ENCODE data around the gene SLC43A1.

SLC43A1 gene

DNA sequence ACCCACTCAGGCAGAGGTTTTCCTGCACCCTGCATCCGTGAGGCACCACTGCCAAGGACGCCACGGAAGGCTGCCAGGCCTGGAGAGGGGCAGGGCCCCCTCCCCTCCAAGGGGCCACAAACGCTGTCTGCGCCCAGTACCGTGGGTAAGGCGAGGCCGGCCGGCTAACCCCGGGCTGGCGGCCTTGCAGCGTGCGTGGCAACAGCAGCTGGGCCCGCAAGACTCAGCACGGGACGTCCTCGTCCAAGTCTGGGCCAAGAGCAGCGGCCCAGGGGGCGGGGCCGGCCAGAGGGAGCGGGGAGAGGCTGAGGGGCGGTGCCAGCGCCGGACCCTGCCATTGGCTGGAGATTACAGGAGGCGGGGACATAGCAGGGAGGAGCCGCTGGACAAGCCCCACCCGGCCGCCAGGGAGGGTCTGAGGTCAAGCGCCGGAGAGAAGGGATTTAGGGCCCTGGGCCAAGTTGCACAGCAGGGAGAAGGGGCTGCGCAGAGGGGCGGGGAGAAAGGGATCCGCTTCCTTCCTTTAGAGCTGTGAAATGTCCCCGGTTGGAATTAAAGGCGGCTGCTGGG lies 16.0 kb downstream of the SLC43A1 start:
- no peak overlapping the region for H3K9ac ChIP-seq
- no peaks in the 10 kb centered on the region for H3K36me3 ChIP-seq (ENCODE audit: insufficient read depth)
- no peak overlapping the region for H3K4me2 ChIP-seq
- no peak overlapping the region for H3K27ac ChIP-seq
- no peak for TF ChIP-seq CTCF (conservative IDR thresholded peaks at IDR 0.05; ENCODE audit: low read depth, low read length)
- H3K4me3 ChIP-seq (IDR thresholded peaks at IDR 0.05; ENCODE audit: insufficient read depth, low read depth, low read length): no peak overlapping the region
- no peaks in the 10 kb centered on the region for H3K79me2 ChIP-seq (ENCODE audit: insufficient read depth, low read depth)
- H2AFZ ChIP-seq (ENCODE audit: low read depth): no peak overlapping the region
- no peaks in the 10 kb centered on the region for H3K4me1 ChIP-seq (ENCODE audit: low read depth, poor library complexity, severe bottlenecking)
- no peaks in the 10 kb centered on the region for H4K20me1 ChIP-seq (ENCODE audit: insufficient read depth)
- no peaks in the 10 kb centered on the region for H3K27me3 ChIP-seq (ENCODE audit: insufficient read depth, low read depth)

DNA sequence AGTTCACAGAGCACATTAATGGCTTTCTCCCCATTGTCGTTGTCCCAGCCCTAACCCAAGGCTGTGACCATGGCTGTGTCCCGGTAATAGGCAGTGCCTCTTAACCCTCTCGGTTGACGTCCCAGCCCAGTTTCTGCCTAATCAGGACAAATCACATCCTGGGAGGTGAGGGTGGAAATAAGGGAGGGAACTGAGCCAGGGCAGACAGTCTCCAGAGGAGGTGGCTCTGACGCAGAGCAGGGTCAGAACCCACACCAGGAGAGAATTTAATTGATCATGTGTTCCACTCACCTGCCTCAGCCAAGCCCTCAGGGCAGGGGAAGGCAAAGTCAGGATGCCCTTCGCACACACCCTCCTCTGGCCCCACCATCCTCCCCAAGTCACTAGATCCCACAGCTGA lies 17.0 kb downstream of the SLC43A1 start:
- no peaks in the 10 kb centered on the region for H3K79me2 ChIP-seq (ENCODE audit: insufficient read depth, low read depth)
- no peaks in the 10 kb centered on the region for H3K27me3 ChIP-seq (ENCODE audit: insufficient read depth, low read depth)
- H3K4me1 ChIP-seq (ENCODE audit: low read depth, poor library complexity, severe bottlenecking): peaks cover 10% of the 10 kb centered on the region
- H3K4me3 ChIP-seq (IDR thresholded peaks at IDR 0.05; ENCODE audit: insufficient read depth, low read depth, low read length): no peak overlapping the region
- H3K27ac ChIP-seq: no peak overlapping the region
- no peak for TF ChIP-seq CTCF (conservative IDR thresholded peaks at IDR 0.05; ENCODE audit: low read depth, low read length)
- H3K36me3 ChIP-seq (ENCODE audit: insufficient read depth): no peaks in the 10 kb centered on the region
- no peaks in the 10 kb centered on the region for H4K20me1 ChIP-seq (ENCODE audit: insufficient read depth)
- H2AFZ ChIP-seq (ENCODE audit: low read depth): no peak overlapping the region
- H3K9ac ChIP-seq: no peak overlapping the region
- no peak overlapping the region for H3K4me2 ChIP-seq

DNA sequence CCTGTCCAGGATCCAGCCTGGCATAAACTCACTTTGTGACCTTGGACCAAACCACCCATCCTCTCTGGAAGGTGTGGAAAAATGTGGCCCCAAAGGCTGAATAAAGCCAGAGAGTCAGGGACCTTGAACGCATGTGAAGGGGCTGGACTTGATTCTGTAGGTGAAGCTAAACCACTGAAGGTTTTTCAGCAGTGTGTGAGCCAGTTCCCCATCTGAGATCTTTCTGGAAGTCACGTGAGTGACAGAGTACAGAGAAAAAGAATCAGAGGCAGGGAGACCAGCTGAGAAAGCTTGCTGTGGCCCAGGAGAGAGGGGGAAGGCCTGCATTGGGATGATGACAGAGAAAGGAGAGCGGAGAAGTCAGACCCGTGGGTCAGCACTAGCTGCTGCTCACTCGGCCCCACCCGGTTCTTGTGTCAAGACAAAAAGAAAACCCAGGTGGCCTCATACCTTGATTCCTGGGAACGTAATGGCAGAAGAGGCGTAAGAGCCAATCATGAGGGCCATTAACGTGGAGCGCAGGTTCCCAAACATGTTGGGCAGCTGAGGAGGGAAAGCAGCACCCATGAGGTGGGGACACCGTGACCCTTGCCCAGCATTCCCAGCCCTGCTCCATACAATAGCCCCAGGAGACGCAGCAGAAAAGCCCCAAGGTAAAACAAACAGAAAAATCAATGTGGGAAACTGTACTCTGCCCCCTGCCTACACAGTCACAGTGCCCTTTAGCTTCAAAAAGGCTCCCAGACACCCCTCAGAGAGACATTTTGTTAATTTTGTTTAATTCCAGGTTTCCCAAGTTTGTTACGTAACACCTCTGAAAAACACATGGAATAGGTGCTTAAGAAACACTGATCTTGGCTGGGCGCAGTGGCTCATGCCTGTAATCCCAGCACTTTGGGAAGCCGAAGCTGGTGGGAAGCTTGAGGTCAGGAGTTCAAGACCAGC lies 17.9 kb downstream of the SLC43A1 start:
- TF ChIP-seq CTCF (conservative IDR thresholded peaks at IDR 0.05; ENCODE audit: low read depth, low read length): no peak
- H3K4me2 ChIP-seq: no peak overlapping the region
- no peaks in the 10 kb centered on the region for H3K36me3 ChIP-seq (ENCODE audit: insufficient read depth)
- H3K27ac ChIP-seq: no peak overlapping the region
- H3K4me1 ChIP-seq (ENCODE audit: low read depth, poor library complexity, severe bottlenecking): peaks cover 17% of the 10 kb centered on the region
- H2AFZ ChIP-seq (ENCODE audit: low read depth): no peak overlapping the region
- H3K4me3 ChIP-seq (IDR thresholded peaks at IDR 0.05; ENCODE audit: insufficient read depth, low read depth, low read length): no peak overlapping the region
- H4K20me1 ChIP-seq (ENCODE audit: insufficient read depth): no peaks in the 10 kb centered on the region
- no peak overlapping the region for H3K9ac ChIP-seq
- no peaks in the 10 kb centered on the region for H3K79me2 ChIP-seq (ENCODE audit: insufficient read depth, low read depth)
- H3K27me3 ChIP-seq (ENCODE audit: insufficient read depth, low read depth): no peaks in the 10 kb centered on the region

DNA sequence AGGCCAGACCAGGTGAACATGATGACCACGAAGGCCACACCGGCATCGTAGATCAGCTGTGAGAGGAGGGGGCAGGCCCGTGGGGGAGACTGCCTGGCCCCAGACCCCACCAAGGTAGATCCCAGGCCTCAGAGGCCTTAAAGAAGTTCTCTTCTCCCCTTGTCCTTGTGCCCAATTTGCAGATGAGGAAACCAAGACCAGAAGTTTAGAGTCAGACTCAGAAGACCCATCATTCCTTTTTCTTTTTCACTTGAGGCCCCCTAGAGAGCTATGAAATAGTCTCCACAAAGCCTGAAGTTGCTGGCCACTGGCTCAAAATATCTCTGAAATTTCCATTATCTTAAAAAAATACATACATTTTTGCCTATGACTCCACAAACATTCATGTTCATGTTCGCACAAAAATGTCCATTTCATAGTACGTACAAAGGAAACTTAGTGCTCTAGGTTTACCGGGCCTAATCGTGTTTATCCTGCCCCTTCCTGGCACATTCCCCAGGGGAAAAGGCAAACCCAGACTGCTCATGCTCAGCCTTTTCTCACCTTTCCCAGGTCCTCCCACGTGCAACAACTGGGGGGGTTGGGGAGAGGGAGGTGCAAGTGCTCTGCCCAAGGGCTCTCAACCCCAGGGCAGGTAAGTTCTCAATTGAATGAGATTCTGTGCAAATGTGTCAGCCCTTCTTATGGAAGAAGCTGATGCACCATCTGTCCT lies 19.2 kb downstream of the SLC43A1 start:
- TF ChIP-seq CTCF (conservative IDR thresholded peaks at IDR 0.05; ENCODE audit: low read depth, low read length): no peak
- Histone ChIP-seq H3K4me3 (IDR thresholded peaks at IDR 0.05; ENCODE audit: insufficient read depth, low read depth, low read length) (no peak overlapping the region), H3K27ac (no peak overlapping the region), H3K4me1 (ENCODE audit: low read depth, poor library complexity, severe bottlenecking) (peaks cover 17% of the 10 kb centered on the region), H3K4me2 (no peak overlapping the region), H3K27me3 (ENCODE audit: insufficient read depth, low read depth) (no peaks in the 10 kb centered on the region), H2AFZ (ENCODE audit: low read depth) (no peak overlapping the region), H3K9ac (no peak overlapping the region), H3K79me2 (ENCODE audit: insufficient read depth, low read depth) (no peaks in the 10 kb centered on the region), H3K36me3 (ENCODE audit: insufficient read depth) (no peaks in the 10 kb centered on the region), H4K20me1 (ENCODE audit: insufficient read depth) (no peaks in the 10 kb centered on the region)
